Mucosa of stomach (tissue), 1 donor: ENCODE measurements around the gene MMUT.
"Not testable (repeated sequence)": the region's sequence is repeated elsewhere in the genome, so short reads cannot be mapped to it uniquely, and the experiment has no call there.

ENCODE experiments used
- H3K27me3 ChIP-seq: one replicate; pipeline ENCODE4 v1.7.0; 2013; ENCODE audit warnings: mild to moderate bottlenecking, low read length; ENCODE audit not compliant: control insufficient read depth, insufficient read depth
- H3K36me3 ChIP-seq: one replicate; pipeline ENCODE4 v1.7.0; 2013; ENCODE audit warnings: low read length; ENCODE audit not compliant: control insufficient read depth, insufficient read depth
- H3K4me1 ChIP-seq: one replicate; pipeline ENCODE4 v1.7.0; 2013; ENCODE audit warnings: mild to moderate bottlenecking, low read length; ENCODE audit not compliant: control insufficient read depth, insufficient read depth
- H3K4me3 ChIP-seq: one replicate; pipeline ENCODE4 v1.7.0; 2013; ENCODE audit warnings: low read length
- H3K9ac ChIP-seq: one replicate; pipeline ENCODE4 v1.7.0; 2013; ENCODE audit warnings: mild to moderate bottlenecking, low read length, moderate library complexity
- H3K9me3 ChIP-seq: one replicate; pipeline ENCODE4 v1.7.0; 2013; ENCODE audit warnings: mild to moderate bottlenecking, low read length, moderate library complexity; ENCODE audit not compliant: control insufficient read depth
- donor health status: Pancreatic carcinoma.

The MMUT gene

GRCh38 chr6:49410564-49410963, 52.5 kb downstream of the MMUT start:
- Histone ChIP-seq H3K9ac (no peak overlapping the region), H3K9me3 (no peaks in the 10 kb centered on the region), H3K4me1 (no peaks in the 10 kb centered on the region), H3K4me3 (no peak overlapping the region), H3K27me3 (peaks cover 3% of the 10 kb centered on the region), H3K36me3 (no peaks in the 10 kb centered on the region)

- Histone ChIP-seq H3K9me3 (no peaks in the 10 kb centered on the region), H3K4me1 (no peaks in the 10 kb centered on the region), H3K27me3 (peaks cover 3% of the 10 kb centered on the region), H3K36me3 (no peaks in the 10 kb centered on the region), H3K4me3 (no peak overlapping the region), H3K9ac (no peak overlapping the region)
These were observed 53.0 kb downstream of the MMUT start for GRCh38 chr6:49409951-49410542.

GRCh38 chr6:49406250-49406970, 56.6 kb downstream of the MMUT start:
- Histone ChIP-seq H3K4me1 (no peaks in the 10 kb centered on the region), H3K27me3 (peaks cover 3% of the 10 kb centered on the region), H3K36me3 (no peaks in the 10 kb centered on the region), H3K9ac (no peak overlapping the region), H3K9me3 (no peaks in the 10 kb centered on the region), H3K4me3 (no peak overlapping the region)

GRCh38 chr6:49401063-49401462, 62.0 kb downstream of the MMUT start:
- Histone ChIP-seq H3K36me3 (no peaks in the 10 kb centered on the region), H3K4me3 (no peak overlapping the region), H3K27me3 (no peaks in the 10 kb centered on the region), H3K9me3 (no peaks in the 10 kb centered on the region), H3K9ac (no peak overlapping the region), H3K4me1 (no peaks in the 10 kb centered on the region)

- H3K9me3 ChIP-seq, H3K4me3 ChIP-seq, H3K4me1 ChIP-seq, H3K9ac ChIP-seq, H3K27me3 ChIP-seq, H3K36me3 ChIP-seq: not testable (repeated sequence)
These were observed 76.2 kb downstream of the MMUT start for GRCh38 chr6:49386667-49387508.

- Histone ChIP-seq H3K4me3 (no peak overlapping the region), H3K4me1 (no peaks in the 10 kb centered on the region), H3K9me3 (no peaks in the 10 kb centered on the region), H3K36me3 (no peaks in the 10 kb centered on the region), H3K9ac (no peak overlapping the region), H3K27me3 (no peaks in the 10 kb centered on the region)
These were observed 78.1 kb downstream of the MMUT start for GRCh38 chr6:49384904-49385303.
